Lung (tissue), 12 donors: ENCODE data around the gene ZNF574. TPM values are rescaled to one million over a fixed set of nuclear protein-coding genes. Genes with fewer than 3 reads are reported as not detected.
"Not testable (repeated sequence)": the region's sequence is repeated elsewhere in the genome, so short reads cannot be mapped to it uniquely, and the experiment has no call there.

Experiments used
- ATAC-seq: fragments of 200-7000 bp; cut with Tn5 transposase; one replicate; pipeline ENCODE4 v1.9.1; 2020; ENCODE audit warnings: moderate number of reproducible peaks; ENCODE audit not compliant: insufficient read depth, low FRiP score
- DNase-seq, 3 donors: peaks; one replicate each; pipeline ENCODE4 v3.0.0-alpha.2; 2013 to 2017
- H3K27ac ChIP-seq, 2 donors: one replicate each; pipeline ENCODE4 v1.5.1; 2013; ENCODE audit warnings: mild to moderate bottlenecking in 2 of 2, moderate library complexity in 2 of 2, control low read depth in 1 of 2, inconsistent platforms in 1 of 2, low read depth in 1 of 2, low read length in 1 of 2
- H3K27me3 ChIP-seq, 3 donors: one replicate each; pipeline ENCODE4 v1.5.1; 2013; ENCODE audit warnings: low read length in 2 of 3; ENCODE audit not compliant: control insufficient read depth in 3 of 3, insufficient read depth in 3 of 3
- H3K36me3 ChIP-seq, 4 donors: one replicate each; pipeline ENCODE4 v1.5.1; 2013; ENCODE audit warnings: low read length in 4 of 4, mild to moderate bottlenecking in 1 of 4, moderate library complexity in 1 of 4; ENCODE audit not compliant: control insufficient read depth in 4 of 4, insufficient read depth in 4 of 4
- H3K4me1 ChIP-seq, 5 donors: one replicate each; pipeline ENCODE4 v1.5.1; 2013; ENCODE audit warnings: low read length in 5 of 5, mild to moderate bottlenecking in 2 of 5, moderate library complexity in 1 of 5; ENCODE audit not compliant: control insufficient read depth in 5 of 5, insufficient read depth in 5 of 5
- H3K4me3 ChIP-seq: one replicate; pipeline ENCODE4 v1.5.1; 2013; ENCODE audit warnings: mild to moderate bottlenecking, control low read depth, moderate library complexity
- H3K9ac ChIP-seq, 2 donors: one replicate each; pipeline ENCODE4 v1.5.1; 2013; ENCODE audit warnings: low read length in 2 of 2, control low read depth in 1 of 2; ENCODE audit not compliant: insufficient read depth in 1 of 2
- H3K9me3 ChIP-seq, 4 donors: one replicate each; pipeline ENCODE4 v1.5.1; 2013; ENCODE audit warnings: low read length in 3 of 4, mild to moderate bottlenecking in 1 of 4, moderate library complexity in 1 of 4; ENCODE audit not compliant: control insufficient read depth in 4 of 4, insufficient read depth in 3 of 4
- WGBS, 2 donors: extraction: QIAGEN DNeasy Blood & Tissue Kit; methylation state at CpG; one replicate each; pipeline ENCODE4 v1.1.7; 2013; 5-methylcytosine and 5-hydroxymethylcytosine counted together
- polyA plus RNA-seq, 2 donors: library from polyadenylated mRNA; stranded (reverse); fragments of 200-250 nt; gene quantifications; one replicate each; pipeline ENCODE4 v1.2.1, GENCODE V29; 2013
- total RNA-seq, 2 donors: library from RNA; depleted of rRNA in 1 of 2; stranded (reverse); fragments of >200 nt in 1 of 2; gene quantifications; one replicate each; pipeline ENCODE4 v1.2.1, GENCODE V29; 2014 to 2021
- TF ChIP-seq, protein P1 (sequence below): IDR thresholded peaks from 2 replicates; pipeline ENCODE4 v1.5.1; 2012; ENCODE audit warnings: mild to moderate bottlenecking; ENCODE audit errors: control extremely low read depth, extremely low read depth
- donor health status: control.
- donor health status: control.
- donor health status: Bipolar disorder and iron deficiency.
- donor health status: healthy.
- donor health status: DM: yes; HTN: yes; CAD: no.

Gene ZNF574
- total and polyA plus RNA-seq, 4 donors = 6.8 to 13.7 (median 10.1) TPM

DNA sequence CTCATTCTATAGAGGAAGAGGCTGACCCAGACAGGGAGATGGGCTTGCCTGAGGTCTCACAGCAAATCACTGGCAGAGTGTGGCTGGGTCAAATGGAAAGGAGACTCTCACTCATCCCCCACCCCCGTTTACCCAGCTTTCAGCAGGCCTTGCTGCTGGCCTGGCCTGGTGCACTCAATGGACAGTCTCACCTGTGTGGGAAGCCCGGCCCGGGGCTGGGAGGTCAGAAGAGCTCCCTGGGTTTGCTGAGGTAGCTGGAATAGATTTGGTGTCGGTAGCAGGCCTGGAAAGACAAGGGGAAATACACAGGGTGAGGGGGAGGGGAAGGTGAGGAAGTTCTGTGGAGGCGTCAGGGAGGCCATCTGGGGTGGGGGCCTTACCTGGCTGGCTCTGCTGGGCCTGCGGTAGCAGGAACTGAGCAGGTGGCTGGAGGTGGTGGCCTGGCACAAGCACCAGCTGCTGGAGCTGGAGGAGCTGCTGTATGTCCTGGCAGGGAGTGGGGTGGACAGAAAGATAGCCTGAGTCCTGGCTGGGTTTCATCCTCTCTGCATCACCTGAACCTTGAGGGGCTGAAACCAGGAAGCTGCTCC is 23.5 kb downstream of the ZNF574 start:
- peaks cover 0 to 1% (median 0%) of the 10 kb centered on the region in 4 donors for H3K36me3 ChIP-seq
- ATAC-seq = no peak
- H3K4me3 ChIP-seq = no peak overlapping the region
- TF ChIP-seq, protein P1, sequence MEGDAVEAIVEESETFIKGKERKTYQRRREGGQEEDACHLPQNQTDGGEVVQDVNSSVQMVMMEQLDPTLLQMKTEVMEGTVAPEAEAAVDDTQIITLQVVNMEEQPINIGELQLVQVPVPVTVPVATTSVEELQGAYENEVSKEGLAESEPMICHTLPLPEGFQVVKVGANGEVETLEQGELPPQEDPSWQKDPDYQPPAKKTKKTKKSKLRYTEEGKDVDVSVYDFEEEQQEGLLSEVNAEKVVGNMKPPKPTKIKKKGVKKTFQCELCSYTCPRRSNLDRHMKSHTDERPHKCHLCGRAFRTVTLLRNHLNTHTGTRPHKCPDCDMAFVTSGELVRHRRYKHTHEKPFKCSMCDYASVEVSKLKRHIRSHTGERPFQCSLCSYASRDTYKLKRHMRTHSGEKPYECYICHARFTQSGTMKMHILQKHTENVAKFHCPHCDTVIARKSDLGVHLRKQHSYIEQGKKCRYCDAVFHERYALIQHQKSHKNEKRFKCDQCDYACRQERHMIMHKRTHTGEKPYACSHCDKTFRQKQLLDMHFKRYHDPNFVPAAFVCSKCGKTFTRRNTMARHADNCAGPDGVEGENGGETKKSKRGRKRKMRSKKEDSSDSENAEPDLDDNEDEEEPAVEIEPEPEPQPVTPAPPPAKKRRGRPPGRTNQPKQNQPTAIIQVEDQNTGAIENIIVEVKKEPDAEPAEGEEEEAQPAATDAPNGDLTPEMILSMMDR = no peak
- peaks cover 0 to 4% (median 0%) of the 10 kb centered on the region in 4 donors for H3K9me3 ChIP-seq
- no peak overlapping the region for H3K9ac ChIP-seq
- peaks cover 0 to 5% (median 4%) of the 10 kb centered on the region in 3 donors for H3K27me3 ChIP-seq
- no peak for DNase-seq
- no peak overlapping the region for H3K27ac ChIP-seq
- no peaks in the 10 kb centered on the region for H3K4me1 ChIP-seq
- WGBS, 2 donors = 65 to 69% methylated on average over 6 of the region's 6 CpGs

DNA sequence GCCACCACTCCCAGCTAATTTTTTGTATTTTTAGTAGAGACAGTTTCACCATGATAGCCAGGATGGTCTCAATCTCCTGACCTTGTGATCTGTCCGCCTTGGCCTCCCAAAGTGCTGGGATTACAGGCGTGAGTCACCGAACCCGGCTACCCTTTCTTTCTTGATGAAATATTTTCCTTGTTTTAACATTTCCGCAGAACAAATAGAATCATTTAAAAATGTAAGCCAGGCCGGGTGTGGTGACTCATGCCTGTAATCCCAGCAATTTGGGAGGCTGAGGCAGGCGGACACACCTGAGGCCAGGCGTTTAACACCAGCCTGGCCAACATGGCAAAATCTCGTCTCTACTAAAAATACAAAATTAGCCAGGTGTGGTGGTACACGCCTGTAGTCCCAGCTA is 24.3 kb downstream of the ZNF574 start:
- H3K36me3 ChIP-seq, H3K4me1 ChIP-seq, H3K27ac ChIP-seq, DNase-seq, H3K27me3 ChIP-seq, ATAC-seq, H3K9me3 ChIP-seq, H3K9ac ChIP-seq, H3K4me3 ChIP-seq: not testable (repeated sequence)
- 95 to 98% methylated on average over 10 of the region's 10 CpGs for WGBS, 2 donors

DNA sequence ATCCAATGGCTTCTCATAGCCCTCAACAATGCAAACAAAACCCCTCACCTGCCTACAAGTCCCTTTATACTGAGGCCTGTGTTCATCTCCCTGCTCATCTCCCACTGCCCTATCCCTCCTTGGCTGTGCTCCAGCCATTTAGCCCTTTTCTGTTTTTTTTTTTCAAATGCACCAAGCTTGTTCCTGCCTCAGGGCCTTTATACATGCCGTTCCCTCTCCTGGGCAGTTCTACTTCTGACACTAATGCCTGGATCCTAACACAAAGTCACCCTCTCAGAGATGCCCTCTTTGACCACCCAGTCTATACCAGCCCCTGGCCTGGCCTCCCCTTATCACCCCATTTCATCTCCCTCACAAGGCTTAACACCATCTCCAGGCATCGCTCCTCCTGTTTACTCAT is 26.9 kb downstream of the ZNF574 start:
- peaks cover 0 to 2% (median 0%) of the 10 kb centered on the region in 4 donors for H3K9me3 ChIP-seq
- ATAC-seq = no peak
- WGBS, 2 donors = 84 to 94% methylated on average over 2 of the region's 2 CpGs

DNA sequence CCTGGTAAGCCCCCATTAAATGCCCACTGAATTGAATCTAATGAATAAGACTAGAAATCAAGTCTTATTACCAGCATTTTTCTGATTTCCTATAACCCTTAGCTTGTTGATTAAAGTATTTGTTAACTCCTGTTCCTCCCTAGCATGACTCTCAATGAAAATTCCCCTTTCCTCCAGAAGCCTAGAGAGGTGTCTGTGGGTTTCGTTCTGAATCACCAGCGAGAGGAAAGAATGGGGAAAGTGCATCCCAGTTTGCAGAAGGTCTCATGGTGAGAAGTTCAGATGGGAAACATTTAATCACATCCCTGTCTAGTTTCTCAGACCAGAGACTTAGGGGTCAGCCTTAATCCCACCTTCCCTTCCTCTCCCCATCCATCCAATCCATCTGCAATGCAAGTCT is 29.4 kb downstream of the ZNF574 start:
- peaks cover 0 to 16% (median 0%) of the 10 kb centered on the region in 3 donors for H3K27me3 ChIP-seq
- H3K36me3 ChIP-seq = no peaks in the 10 kb centered on the region
- no peak overlapping the region for H3K27ac ChIP-seq
- peaks cover 0 to 2% (median 0%) of the 10 kb centered on the region in 4 donors for H3K9me3 ChIP-seq
- 68 to 78% methylated on average over 2 of the region's 2 CpGs for WGBS, 2 donors
- no peak overlapping the region for H3K9ac ChIP-seq
- no peaks in the 10 kb centered on the region for H3K4me1 ChIP-seq
- TF ChIP-seq, protein P1 = no peak
- ATAC-seq (no peak), DNase-seq (no peak)
- H3K4me3 ChIP-seq = no peak overlapping the region

More for the DNA sequence above, 26.9 kb downstream of the ZNF574 start:
- H3K27me3 ChIP-seq = peaks cover 0 to 13% (median 0%) of the 10 kb centered on the region in 3 donors
- H3K4me3 ChIP-seq = no peak overlapping the region
- H3K9ac ChIP-seq = no peak overlapping the region
- no peaks in the 10 kb centered on the region for H3K4me1 ChIP-seq
- TF ChIP-seq, protein P1 = no peak
- no peak for DNase-seq
- H3K27ac ChIP-seq = no peak overlapping the region
- H3K36me3 ChIP-seq = no peaks in the 10 kb centered on the region
